NCI-H524 (cell line): ENCODE results near the gene SARNP.
A peak's percentile ranks its signal among the peaks of the same experiment; 100 is the strongest.
"Not testable (repeated sequence)": the region's sequence is repeated elsewhere in the genome, so short reads cannot be mapped to it uniquely, and the experiment has no call there.

ENCODE experiments used
- DNase-seq, 2 experiments: peaks; one replicate each; lab custom pipeline; 2025; lab: John Stamatoyannopoulos, UW

The SARNP gene

GRCh38 chr12:55795950-55796349, 21.6 kb downstream of the SARNP start:
- no peak for DNase-seq

GRCh38 chr12:55789893-55790292, 27.6 kb downstream of the SARNP start:
- no peak for DNase-seq

- DNase-seq, result no peak
Observed at GRCh38 chr12:55789171-55789570, 28.4 kb downstream of the SARNP start.

GRCh38 chr12:55788546-55788945, 29.0 kb downstream of the SARNP start:
- no peak for DNase-seq

- DNase-seq, result no peak
Observed at GRCh38 chr12:55780685-55781084, 36.8 kb downstream of the SARNP start.

GRCh38 chr12:55777856-55778255, 39.7 kb downstream of the SARNP start:
- DNase-seq, result no peak

- DNase-seq, result peak; percentile 88 to 94
Observed at GRCh38 chr12:55771736-55772135, 45.8 kb downstream of the SARNP start.

- DNase-seq, result no peak
Observed at GRCh38 chr12:55767156-55767555, 50.4 kb downstream of the SARNP start.

GRCh38 chr12:55765736-55766290, 51.7 kb downstream of the SARNP start:
- no peak for DNase-seq

GRCh38 chr12:55762646-55763045, 54.9 kb downstream of the SARNP start:
- DNase-seq, result no peak

GRCh38 chr12:55760663-55761062, 56.9 kb downstream of the SARNP start:
- DNase-seq, result no peak

- DNase-seq, result not testable (repeated sequence)
Observed at GRCh38 chr12:55758575-55758974, 58.9 kb downstream of the SARNP start.

- DNase-seq, result no peak
Observed at GRCh38 chr12:55757701-55758100, 59.8 kb downstream of the SARNP start.

GRCh38 chr12:55755246-55755645, 62.3 kb downstream of the SARNP start:
- DNase-seq, result no peak

GRCh38 chr12:55748230-55748993, 69.1 kb downstream of the SARNP start:
- DNase-seq, result no peak

- DNase-seq, result no peak
Observed at GRCh38 chr12:55746913-55747231, 70.7 kb downstream of the SARNP start.

- no peak for DNase-seq
Observed at GRCh38 chr12:55746174-55746912, 71.2 kb downstream of the SARNP start.

- peak; percentile 78 to 91 for DNase-seq
Observed at GRCh38 chr12:55745361-55746173, 72.0 kb downstream of the SARNP start.

GRCh38 chr12:55744340-55745030, 73.0 kb downstream of the SARNP start:
- DNase-seq, result peak; percentile 6 to 29

GRCh38 chr12:55743406-55744339, 73.9 kb downstream of the SARNP start:
- DNase-seq, result peak; percentile 32 to 73
